IMR-90 (cell line): ENCODE results near the gene MYL12B.

Experiments used
- MAZ ChIP-seq: IDR thresholded peaks from 2 replicates; pipeline ENCODE4 v1.6.1; 2012; ENCODE audit warnings: low read depth, mild to moderate bottlenecking, low read length, improper control_type of control experiment, moderate library complexity, borderline replicate concordance
- MXI1 ChIP-seq: IDR thresholded peaks from 2 replicates; pipeline ENCODE4 v1.6.1; 2012; ENCODE audit warnings: low read depth, mild to moderate bottlenecking, low read length, moderate library complexity, borderline replicate concordance

DNA sequence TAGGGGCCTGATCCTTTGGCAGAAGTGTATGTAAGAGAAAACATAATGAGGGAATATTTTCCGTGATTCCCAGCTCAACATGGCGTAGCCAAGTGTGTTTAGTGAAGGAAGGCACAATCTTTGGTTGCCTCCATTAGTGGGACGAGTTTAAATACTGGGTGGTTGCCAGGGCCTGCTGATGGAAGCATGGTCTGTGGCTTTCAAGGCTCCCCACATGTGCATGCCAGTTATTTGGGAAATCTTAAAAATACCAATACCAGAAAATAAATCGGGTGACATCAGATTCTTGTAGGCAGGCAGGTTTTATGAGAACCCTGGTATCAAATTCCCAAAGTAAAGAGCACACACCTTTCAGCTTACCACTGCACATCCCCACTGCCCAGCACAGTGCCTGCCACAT, 7.2 kb upstream of the MYL12B start:
- TF ChIP-seq MAZ, result no peak
- TF ChIP-seq MXI1, result no peak
